ENCODE results near the gene F2.

DNA sequence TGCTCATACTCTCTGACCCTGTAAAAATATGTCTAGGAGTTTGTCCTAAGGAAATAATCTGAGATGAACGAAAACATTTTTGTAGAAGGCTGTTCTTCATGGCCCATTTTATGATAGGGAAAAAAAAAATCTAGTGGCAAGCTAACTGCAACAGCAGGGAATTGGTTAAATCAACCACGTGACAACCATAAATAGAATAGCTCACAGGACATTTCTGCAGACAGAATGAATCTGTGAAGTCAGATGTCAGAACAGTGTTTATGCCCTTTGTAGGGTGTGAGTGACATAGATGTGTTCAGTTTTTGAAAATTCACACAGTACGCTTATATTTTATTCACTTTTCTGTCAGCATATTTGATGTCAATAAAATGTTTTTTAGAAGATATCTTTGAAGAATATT is 34.6 kb upstream of the F2 start:
- TF ChIP-seq, protein P1, sequence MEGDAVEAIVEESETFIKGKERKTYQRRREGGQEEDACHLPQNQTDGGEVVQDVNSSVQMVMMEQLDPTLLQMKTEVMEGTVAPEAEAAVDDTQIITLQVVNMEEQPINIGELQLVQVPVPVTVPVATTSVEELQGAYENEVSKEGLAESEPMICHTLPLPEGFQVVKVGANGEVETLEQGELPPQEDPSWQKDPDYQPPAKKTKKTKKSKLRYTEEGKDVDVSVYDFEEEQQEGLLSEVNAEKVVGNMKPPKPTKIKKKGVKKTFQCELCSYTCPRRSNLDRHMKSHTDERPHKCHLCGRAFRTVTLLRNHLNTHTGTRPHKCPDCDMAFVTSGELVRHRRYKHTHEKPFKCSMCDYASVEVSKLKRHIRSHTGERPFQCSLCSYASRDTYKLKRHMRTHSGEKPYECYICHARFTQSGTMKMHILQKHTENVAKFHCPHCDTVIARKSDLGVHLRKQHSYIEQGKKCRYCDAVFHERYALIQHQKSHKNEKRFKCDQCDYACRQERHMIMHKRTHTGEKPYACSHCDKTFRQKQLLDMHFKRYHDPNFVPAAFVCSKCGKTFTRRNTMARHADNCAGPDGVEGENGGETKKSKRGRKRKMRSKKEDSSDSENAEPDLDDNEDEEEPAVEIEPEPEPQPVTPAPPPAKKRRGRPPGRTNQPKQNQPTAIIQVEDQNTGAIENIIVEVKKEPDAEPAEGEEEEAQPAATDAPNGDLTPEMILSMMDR (IDR thresholded peaks at IDR 0.05) = no peak
- no peak for TF ChIP-seq POLR2A (IDR thresholded peaks at IDR 0.05)

All from adrenal gland (tissue), 5 donors.